ENCODE results near the gene DMRTB1. TPM values are rescaled to one million over a fixed set of nuclear protein-coding genes. Genes with fewer than 3 reads are reported as not detected.

The DMRTB1 gene
- total RNA-seq, 1 experiment from 2014 or later = not detected

DNA sequence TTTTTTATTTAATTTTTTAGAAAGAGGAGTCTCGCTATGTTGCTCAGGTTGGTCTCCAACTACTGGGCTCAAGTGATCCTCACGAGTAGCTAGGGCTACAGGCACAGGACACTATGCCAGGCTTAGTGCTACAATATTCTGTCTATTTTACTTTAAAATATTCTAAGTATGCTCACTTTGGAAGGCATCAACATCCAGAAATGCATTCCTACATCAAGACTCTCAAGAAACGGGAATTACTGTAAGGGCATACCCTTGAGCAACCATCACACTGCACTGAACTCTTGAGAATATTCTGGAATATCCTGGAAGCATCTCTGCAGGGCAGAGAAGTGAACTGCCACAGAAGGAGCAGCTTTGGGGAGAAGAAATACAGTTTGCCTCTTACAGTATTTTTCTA lies 565 bp upstream of the DMRTB1 start:
- Histone ChIP-seq H3K27me3 (ENCODE audit: insufficient read depth, low read length) (no peaks in the 10 kb centered on the region), H3K4me3 (replicated peaks in 1 of 2; ENCODE audit: low read depth in 1 of 2, low read length in 2 of 2) (no peak overlapping the region), H3K4me2 (ENCODE audit: low read length) (no peak overlapping the region), H4K20me1 (ENCODE audit: insufficient read depth) (no peaks in the 10 kb centered on the region), H3K36me3 (ENCODE audit: control insufficient read depth in 1 of 2, insufficient read depth in 2 of 2, low read length in 2 of 2) (no peaks in the 10 kb centered on the region), H2AFZ (ENCODE audit: low read depth, low read length, poor library complexity, severe bottlenecking) (no peak overlapping the region), H3K9me2 (ENCODE audit: insufficient read depth) (no peaks in the 10 kb centered on the region), H3K4me1 (ENCODE audit: control insufficient read depth in 1 of 2, insufficient read depth in 2 of 2, low read length in 2 of 2) (no peaks in the 10 kb centered on the region), H3K9ac (ENCODE audit: low read length) (no peak overlapping the region), H3K9me3 (ENCODE audit: control insufficient read depth in 1 of 2, insufficient read depth in 1 of 2, low read depth in 1 of 2, low read length in 2 of 2) (no peaks in the 10 kb centered on the region), H3K79me2 (ENCODE audit: insufficient read depth, low read length) (no peaks in the 10 kb centered on the region), H3K27ac (ENCODE audit: low read depth, low read length) (no peak overlapping the region)
- POLR2A ChIA-PET = no interaction called here
- no peak for TF ChIP-seq YY1 (IDR thresholded peaks at IDR 0.05; ENCODE audit: extremely low read depth, insufficient replicate concordance, low read depth, low read length)
- no peak for TF ChIP-seq POLR2AphosphoS5 (IDR thresholded peaks at IDR 0.05; ENCODE audit: low read depth, low read length)
- TF ChIP-seq, protein P1, sequence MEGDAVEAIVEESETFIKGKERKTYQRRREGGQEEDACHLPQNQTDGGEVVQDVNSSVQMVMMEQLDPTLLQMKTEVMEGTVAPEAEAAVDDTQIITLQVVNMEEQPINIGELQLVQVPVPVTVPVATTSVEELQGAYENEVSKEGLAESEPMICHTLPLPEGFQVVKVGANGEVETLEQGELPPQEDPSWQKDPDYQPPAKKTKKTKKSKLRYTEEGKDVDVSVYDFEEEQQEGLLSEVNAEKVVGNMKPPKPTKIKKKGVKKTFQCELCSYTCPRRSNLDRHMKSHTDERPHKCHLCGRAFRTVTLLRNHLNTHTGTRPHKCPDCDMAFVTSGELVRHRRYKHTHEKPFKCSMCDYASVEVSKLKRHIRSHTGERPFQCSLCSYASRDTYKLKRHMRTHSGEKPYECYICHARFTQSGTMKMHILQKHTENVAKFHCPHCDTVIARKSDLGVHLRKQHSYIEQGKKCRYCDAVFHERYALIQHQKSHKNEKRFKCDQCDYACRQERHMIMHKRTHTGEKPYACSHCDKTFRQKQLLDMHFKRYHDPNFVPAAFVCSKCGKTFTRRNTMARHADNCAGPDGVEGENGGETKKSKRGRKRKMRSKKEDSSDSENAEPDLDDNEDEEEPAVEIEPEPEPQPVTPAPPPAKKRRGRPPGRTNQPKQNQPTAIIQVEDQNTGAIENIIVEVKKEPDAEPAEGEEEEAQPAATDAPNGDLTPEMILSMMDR (IDR thresholded peaks at IDR 0.05 in 2 of 3, conservative IDR thresholded peaks at IDR 0.05 in 1 of 3; ENCODE audit: borderline replicate concordance in 1 of 3, insufficient read depth in 1 of 3, low read depth in 2 of 3, low read length in 2 of 3) = no peak
- TF ChIP-seq JUND (IDR thresholded peaks at IDR 0.05) = no peak
- TF ChIP-seq ELF1 (IDR thresholded peaks at IDR 0.05; ENCODE audit: borderline replicate concordance, low read depth) = no peak
- TF ChIP-seq, protein P2, sequence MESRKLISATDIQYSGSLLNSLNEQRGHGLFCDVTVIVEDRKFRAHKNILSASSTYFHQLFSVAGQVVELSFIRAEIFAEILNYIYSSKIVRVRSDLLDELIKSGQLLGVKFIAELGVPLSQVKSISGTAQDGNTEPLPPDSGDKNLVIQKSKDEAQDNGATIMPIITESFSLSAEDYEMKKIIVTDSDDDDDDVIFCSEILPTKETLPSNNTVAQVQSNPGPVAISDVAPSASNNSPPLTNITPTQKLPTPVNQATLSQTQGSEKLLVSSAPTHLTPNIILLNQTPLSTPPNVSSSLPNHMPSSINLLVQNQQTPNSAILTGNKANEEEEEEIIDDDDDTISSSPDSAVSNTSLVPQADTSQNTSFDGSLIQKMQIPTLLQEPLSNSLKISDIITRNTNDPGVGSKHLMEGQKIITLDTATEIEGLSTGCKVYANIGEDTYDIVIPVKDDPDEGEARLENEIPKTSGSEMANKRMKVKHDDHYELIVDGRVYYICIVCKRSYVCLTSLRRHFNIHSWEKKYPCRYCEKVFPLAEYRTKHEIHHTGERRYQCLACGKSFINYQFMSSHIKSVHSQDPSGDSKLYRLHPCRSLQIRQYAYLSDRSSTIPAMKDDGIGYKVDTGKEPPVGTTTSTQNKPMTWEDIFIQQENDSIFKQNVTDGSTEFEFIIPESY (IDR thresholded peaks at IDR 0.05; ENCODE audit: extremely low read depth, insufficient replicate concordance, low read length) = no peak
- TF ChIP-seq ZFX (IDR thresholded peaks at IDR 0.05) = no peak
- TF ChIP-seq, protein P3, sequence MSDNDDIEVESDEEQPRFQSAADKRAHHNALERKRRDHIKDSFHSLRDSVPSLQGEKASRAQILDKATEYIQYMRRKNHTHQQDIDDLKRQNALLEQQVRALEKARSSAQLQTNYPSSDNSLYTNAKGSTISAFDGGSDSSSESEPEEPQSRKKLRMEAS (IDR thresholded peaks at IDR 0.05) = no peak
- no peak for TF ChIP-seq EZH2 (IDR thresholded peaks at IDR 0.05)
- no peak for TF ChIP-seq FOSL1 (IDR thresholded peaks at IDR 0.05; ENCODE audit: low read depth)
- TF ChIP-seq SRF (IDR thresholded peaks at IDR 0.05; ENCODE audit: low read depth) = no peak
- TF ChIP-seq SIN3A (IDR thresholded peaks at IDR 0.05; ENCODE audit: low read depth) = no peak
- no peak for TF ChIP-seq RAD21 (IDR thresholded peaks at IDR 0.05; ENCODE audit: low read depth)
- TF ChIP-seq CEBPB (IDR thresholded peaks at IDR 0.05; ENCODE audit: low read depth) = no peak
- no peak for TF ChIP-seq EGR1 (IDR thresholded peaks at IDR 0.05; ENCODE audit: low read depth)
- TF ChIP-seq, protein P4, sequence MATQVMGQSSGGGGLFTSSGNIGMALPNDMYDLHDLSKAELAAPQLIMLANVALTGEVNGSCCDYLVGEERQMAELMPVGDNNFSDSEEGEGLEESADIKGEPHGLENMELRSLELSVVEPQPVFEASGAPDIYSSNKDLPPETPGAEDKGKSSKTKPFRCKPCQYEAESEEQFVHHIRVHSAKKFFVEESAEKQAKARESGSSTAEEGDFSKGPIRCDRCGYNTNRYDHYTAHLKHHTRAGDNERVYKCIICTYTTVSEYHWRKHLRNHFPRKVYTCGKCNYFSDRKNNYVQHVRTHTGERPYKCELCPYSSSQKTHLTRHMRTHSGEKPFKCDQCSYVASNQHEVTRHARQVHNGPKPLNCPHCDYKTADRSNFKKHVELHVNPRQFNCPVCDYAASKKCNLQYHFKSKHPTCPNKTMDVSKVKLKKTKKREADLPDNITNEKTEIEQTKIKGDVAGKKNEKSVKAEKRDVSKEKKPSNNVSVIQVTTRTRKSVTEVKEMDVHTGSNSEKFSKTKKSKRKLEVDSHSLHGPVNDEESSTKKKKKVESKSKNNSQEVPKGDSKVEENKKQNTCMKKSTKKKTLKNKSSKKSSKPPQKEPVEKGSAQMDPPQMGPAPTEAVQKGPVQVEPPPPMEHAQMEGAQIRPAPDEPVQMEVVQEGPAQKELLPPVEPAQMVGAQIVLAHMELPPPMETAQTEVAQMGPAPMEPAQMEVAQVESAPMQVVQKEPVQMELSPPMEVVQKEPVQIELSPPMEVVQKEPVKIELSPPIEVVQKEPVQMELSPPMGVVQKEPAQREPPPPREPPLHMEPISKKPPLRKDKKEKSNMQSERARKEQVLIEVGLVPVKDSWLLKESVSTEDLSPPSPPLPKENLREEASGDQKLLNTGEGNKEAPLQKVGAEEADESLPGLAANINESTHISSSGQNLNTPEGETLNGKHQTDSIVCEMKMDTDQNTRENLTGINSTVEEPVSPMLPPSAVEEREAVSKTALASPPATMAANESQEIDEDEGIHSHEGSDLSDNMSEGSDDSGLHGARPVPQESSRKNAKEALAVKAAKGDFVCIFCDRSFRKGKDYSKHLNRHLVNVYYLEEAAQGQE (IDR thresholded peaks at IDR 0.05; ENCODE audit: low read depth) = no peak
- TF ChIP-seq EZH2phosphoT487 (IDR thresholded peaks at IDR 0.05; ENCODE audit: borderline replicate concordance) = no peak
- no peak for TF ChIP-seq SP1 (IDR thresholded peaks at IDR 0.05; ENCODE audit: low read depth)
- no peak for DNase-seq (ENCODE audit: low read depth, low spot score)
- RAD21 ChIA-PET (ENCODE audit: low non-redundant PET in 1 of 2, low total read pairs in 2 of 2, uncharacterized antibody in 2 of 2, unreplicated experiment in 2 of 2) = no interaction called here
- BruUV-seq (replicated peaks) = no TSS peak
- intact Hi-C loops (cut with micrococcal nuclease) = no loop called here
- CTCF ChIA-PET = no interaction called here
- no peak for ATAC-seq
